Measurements from ENCODE around the gene DCTN1. TPM values are rescaled to one million over a fixed set of nuclear protein-coding genes. Genes with fewer than 3 reads are reported as not detected.
A peak's percentile ranks its signal among the peaks of the same experiment; 100 is the strongest.

The DCTN1 gene
- total RNA-seq, 1 donor from 2014 or later = 832 TPM

DNA sequence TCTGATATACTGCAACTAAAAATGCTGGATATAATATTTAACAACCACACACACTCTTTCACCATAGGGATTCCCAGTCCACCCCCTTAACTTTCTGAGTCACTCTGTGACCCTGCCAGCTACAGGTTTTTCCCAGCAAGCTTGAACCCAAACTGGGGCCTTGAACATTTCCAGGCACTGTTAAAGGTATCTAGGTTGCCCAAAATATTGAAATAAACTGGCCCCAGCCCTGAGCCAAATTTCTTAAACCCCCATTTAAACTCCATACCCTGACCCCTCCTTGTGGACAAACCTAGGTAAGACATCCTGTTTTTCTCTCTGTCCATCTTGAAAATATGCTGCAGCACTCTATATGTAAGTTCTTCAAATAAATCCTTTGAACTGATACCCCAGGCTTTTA is 19.7 kb upstream of the DCTN1 start:
- TF ChIP-seq, protein P1, sequence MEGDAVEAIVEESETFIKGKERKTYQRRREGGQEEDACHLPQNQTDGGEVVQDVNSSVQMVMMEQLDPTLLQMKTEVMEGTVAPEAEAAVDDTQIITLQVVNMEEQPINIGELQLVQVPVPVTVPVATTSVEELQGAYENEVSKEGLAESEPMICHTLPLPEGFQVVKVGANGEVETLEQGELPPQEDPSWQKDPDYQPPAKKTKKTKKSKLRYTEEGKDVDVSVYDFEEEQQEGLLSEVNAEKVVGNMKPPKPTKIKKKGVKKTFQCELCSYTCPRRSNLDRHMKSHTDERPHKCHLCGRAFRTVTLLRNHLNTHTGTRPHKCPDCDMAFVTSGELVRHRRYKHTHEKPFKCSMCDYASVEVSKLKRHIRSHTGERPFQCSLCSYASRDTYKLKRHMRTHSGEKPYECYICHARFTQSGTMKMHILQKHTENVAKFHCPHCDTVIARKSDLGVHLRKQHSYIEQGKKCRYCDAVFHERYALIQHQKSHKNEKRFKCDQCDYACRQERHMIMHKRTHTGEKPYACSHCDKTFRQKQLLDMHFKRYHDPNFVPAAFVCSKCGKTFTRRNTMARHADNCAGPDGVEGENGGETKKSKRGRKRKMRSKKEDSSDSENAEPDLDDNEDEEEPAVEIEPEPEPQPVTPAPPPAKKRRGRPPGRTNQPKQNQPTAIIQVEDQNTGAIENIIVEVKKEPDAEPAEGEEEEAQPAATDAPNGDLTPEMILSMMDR (IDR thresholded peaks at IDR 0.05; ENCODE audit: partially characterized antibody, unreplicated experiment) = peak; percentile 84
- H3K36me3 Mint-ChIP-seq (ENCODE audit: unreplicated experiment) = no peaks in the 10 kb centered on the region
- no peak for DNase-seq
- peaks cover 3% of the 10 kb centered on the region for H3K27me3 Mint-ChIP-seq (ENCODE audit: unreplicated experiment)
- H3K4me1 Mint-ChIP-seq (ENCODE audit: low read depth, unreplicated experiment) = peaks cover 5% of the 10 kb centered on the region
- no peak overlapping the region for H3K4me3 Mint-ChIP-seq (ENCODE audit: unreplicated experiment)
- H3K27ac Mint-ChIP-seq (ENCODE audit: unreplicated experiment) = no peak overlapping the region
- no peaks in the 10 kb centered on the region for H3K9me3 Mint-ChIP-seq (ENCODE audit: unreplicated experiment)

GRCh38 chr2:74396149-74396548 is 16.0 kb upstream of the DCTN1 start:
- TF ChIP-seq, protein P1 (IDR thresholded peaks at IDR 0.05; ENCODE audit: partially characterized antibody, unreplicated experiment) = no peak
- H3K4me3 Mint-ChIP-seq (ENCODE audit: unreplicated experiment) = no peak overlapping the region
- H3K36me3 Mint-ChIP-seq (ENCODE audit: unreplicated experiment) = no peaks in the 10 kb centered on the region
- no peaks in the 10 kb centered on the region for H3K9me3 Mint-ChIP-seq (ENCODE audit: unreplicated experiment)
- H3K4me1 Mint-ChIP-seq (ENCODE audit: low read depth, unreplicated experiment) = peaks cover under 1% of the 10 kb centered on the region
- H3K27me3 Mint-ChIP-seq (ENCODE audit: unreplicated experiment) = peaks cover 6% of the 10 kb centered on the region
- no peak for DNase-seq
- no peak overlapping the region for H3K27ac Mint-ChIP-seq (ENCODE audit: unreplicated experiment)

GRCh38 chr2:74393525-74393924 is 13.4 kb upstream of the DCTN1 start:
- TF ChIP-seq, protein P1 (IDR thresholded peaks at IDR 0.05; ENCODE audit: partially characterized antibody, unreplicated experiment) = no peak
- Mint-ChIP-seq H3K27ac (ENCODE audit: unreplicated experiment) (no peak overlapping the region), H3K4me3 (ENCODE audit: unreplicated experiment) (no peak overlapping the region), H3K27me3 (ENCODE audit: unreplicated experiment) (peaks cover 8% of the 10 kb centered on the region), H3K9me3 (ENCODE audit: unreplicated experiment) (no peaks in the 10 kb centered on the region), H3K36me3 (ENCODE audit: unreplicated experiment) (no peaks in the 10 kb centered on the region), H3K4me1 (ENCODE audit: low read depth, unreplicated experiment) (peaks cover 5% of the 10 kb centered on the region)
- no peak for DNase-seq

DNA sequence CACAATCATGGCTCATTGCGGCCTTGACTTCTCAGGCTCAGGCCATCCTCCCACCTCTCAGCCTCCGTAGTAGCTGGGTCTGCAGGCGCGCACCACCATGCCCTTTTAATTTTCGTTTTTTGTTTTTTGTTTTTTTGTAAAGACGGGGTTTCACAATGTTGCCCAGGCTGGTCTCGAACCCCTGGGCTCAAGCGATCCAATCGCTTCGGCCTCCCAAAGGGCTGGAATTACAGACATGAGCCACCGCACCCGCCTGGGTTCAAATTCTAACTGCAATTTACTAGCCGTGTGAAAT is 12.3 kb upstream of the DCTN1 start:
- no peaks in the 10 kb centered on the region for H3K36me3 Mint-ChIP-seq (ENCODE audit: unreplicated experiment)
- H3K9me3 Mint-ChIP-seq (ENCODE audit: unreplicated experiment) = no peaks in the 10 kb centered on the region
- peaks cover 5% of the 10 kb centered on the region for H3K4me1 Mint-ChIP-seq (ENCODE audit: low read depth, unreplicated experiment)
- no peak overlapping the region for H3K4me3 Mint-ChIP-seq (ENCODE audit: unreplicated experiment)
- peaks cover 8% of the 10 kb centered on the region for H3K27me3 Mint-ChIP-seq (ENCODE audit: unreplicated experiment)
- no peak for DNase-seq
- peak overlapping the region; percentile 63 for H3K27ac Mint-ChIP-seq (ENCODE audit: unreplicated experiment)
- TF ChIP-seq, protein P1 (IDR thresholded peaks at IDR 0.05; ENCODE audit: partially characterized antibody, unreplicated experiment) = no peak

- DNase-seq = peak; percentile 95
- Mint-ChIP-seq H3K9me3 (ENCODE audit: unreplicated experiment) (no peaks in the 10 kb centered on the region), H3K4me1 (ENCODE audit: low read depth, unreplicated experiment) (peaks cover 5% of the 10 kb centered on the region), H3K27me3 (ENCODE audit: unreplicated experiment) (peaks cover 8% of the 10 kb centered on the region), H3K36me3 (ENCODE audit: unreplicated experiment) (no peaks in the 10 kb centered on the region), H3K4me3 (ENCODE audit: unreplicated experiment) (no peak overlapping the region), H3K27ac (ENCODE audit: unreplicated experiment) (peak overlapping the region; percentile 98)
- TF ChIP-seq, protein P1 (IDR thresholded peaks at IDR 0.05; ENCODE audit: partially characterized antibody, unreplicated experiment) = peak; percentile 96
Measured at GRCh38 chr2:74391580-74392448, 11.7 kb upstream of the DCTN1 start.

Data from glutamatergic neuron (in vitro differentiated cells).